NCI-H345 treated with DMSO at 0.1 percent for 48 hours (cell line): ENCODE measurements around the gene CYP27A1.
"Not testable (repeated sequence)": the region's sequence is repeated elsewhere in the genome, so short reads cannot be mapped to it uniquely, and the experiment has no call there.

Experiments used
- DNase-seq: peaks from one replicate; lab custom pipeline; 2025; ENCODE audit not compliant: unreplicated experiment; lab: John Stamatoyannopoulos, UW

Gene CYP27A1

DNA sequence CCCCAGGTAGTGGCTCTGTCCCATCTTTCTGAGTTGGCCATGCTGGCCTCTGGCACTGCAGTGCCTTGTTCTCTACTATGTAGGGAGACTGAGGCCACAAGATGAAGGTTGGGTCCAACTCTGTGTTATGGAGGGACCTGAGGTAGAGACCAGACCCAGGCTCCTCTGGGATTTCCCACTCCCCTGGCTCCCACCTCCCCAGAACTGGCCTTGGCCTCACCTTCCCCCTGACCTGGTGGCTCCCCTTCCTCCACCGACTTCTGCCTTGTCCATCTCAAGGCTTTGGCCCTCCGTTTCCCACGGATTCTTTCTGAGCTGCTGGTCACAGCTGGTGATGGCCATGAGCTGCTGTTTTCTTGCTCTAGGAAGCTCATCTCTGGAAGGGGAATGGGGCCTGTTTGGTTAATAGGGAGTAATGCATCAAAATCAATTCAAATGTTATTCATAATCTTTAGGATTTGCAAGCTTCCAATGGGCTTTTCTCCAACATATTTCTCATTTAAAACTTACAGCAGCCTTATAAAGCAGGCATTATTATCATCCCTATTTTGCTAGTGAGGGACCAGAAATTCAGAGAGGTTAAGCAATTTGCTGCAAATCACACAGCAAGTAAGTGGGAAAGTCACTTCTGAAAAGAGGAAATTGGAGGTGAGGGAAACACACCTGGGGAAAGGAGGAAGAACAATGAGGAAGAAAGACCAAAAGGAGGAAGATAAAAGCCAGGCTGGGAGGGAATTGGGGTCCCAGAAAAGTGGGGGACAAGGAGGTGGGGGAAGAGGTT, 48.8 kb downstream of the CYP27A1 start:
- DNase-seq, result no peak

DNA sequence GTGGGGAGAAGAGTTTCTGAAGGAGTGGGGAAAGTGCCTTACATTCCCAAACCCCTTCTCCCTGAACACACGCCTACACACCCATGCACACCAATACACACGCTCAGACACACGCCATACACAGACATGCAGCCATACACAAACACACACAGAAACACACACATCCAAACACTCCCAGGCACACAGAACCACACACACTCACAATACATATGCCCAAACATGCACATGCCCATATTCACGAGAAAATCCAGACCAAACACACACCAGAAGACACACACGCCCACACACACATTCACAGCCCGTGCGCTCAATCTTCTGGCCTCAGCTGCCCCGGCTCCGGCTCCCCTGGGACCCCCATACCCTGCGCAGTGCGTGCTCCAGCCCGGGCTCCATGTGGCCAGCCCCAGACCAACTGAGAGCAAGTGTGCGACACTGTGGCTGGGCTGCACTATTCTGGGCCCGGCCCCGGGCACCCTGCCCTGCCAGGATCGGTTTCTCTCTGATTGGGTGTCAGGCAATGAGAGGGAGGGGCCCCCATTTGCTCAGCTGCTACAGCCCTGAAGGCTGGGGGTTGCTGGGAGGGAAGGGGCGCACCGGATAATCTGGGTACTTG, 49.5 kb downstream of the CYP27A1 start, which contains the start of gene PRKAG3:
PRKAG3 (minus strand) TSS at position 426 of the 613 bp plus-strand sequence.
- no peak for DNase-seq

DNA sequence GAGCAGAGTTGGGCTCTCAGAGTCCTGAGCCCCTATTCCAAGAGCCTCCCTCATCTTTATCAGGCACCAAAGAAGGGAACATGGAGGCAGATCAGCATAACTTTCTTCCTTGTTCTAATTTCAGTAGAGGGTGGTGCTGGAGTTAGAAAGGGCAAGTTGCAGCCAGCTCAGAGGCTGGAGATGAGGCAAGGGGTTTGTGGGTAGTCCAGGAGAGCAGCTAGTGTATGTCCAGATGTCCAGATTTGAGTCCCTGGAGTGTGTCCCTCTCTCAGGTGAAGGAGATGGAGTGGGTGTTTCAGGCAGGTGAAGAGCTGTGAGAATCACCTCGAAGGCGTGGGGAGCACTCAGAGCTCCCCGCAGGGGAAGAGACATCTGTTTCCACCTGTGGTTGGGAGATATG, 50.1 kb downstream of the CYP27A1 start:
- no peak for DNase-seq

DNA sequence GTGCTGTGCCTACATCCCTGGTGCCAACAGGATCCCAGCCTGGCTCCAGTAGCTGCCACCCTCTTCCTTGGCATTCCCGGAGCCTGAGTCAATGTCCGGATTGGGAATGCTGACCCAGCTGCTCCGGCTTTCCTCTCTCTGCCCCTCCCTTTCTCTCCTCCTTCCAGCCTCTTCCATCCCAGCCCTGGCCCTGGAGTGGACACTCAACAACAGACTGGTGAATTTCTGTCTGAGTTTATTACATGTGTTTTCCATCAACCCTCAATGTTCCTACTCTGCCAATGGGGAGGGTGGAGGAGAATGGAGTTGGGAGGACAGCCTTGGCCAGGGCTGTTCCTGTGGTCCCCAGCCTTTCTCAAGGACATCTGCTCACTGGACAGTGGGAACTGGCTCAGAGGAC, 50.6 kb downstream of the CYP27A1 start:
- DNase-seq, result no peak

DNA sequence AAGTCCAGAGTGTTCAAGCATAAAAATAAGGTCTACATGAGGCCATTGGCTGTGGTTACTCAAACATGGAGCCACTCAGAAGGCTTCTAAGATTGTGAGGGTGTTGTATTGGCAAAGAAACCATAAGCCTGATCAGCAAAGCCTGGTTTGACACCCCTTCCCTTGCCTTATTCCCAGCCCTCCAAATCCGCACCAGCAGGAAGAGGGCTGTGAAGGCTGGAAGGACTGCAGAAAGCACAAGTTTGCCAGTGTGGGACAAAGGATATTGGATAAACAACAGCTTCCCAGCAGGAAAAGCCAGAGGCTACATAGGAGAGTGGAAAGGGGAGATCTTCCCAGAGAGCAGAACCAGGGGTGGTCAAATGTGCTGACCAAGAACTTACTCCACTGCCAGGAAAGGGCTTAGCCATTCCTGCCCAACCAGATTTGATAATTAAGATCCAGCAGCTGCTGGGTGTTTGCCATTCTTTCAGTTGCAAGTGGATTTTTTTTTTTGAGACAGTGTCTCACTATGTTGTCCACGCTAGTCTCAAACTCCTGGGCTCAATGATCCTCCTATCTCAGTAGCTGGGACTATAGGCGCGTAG, 51.2 kb downstream of the CYP27A1 start:
- no peak for DNase-seq

DNA sequence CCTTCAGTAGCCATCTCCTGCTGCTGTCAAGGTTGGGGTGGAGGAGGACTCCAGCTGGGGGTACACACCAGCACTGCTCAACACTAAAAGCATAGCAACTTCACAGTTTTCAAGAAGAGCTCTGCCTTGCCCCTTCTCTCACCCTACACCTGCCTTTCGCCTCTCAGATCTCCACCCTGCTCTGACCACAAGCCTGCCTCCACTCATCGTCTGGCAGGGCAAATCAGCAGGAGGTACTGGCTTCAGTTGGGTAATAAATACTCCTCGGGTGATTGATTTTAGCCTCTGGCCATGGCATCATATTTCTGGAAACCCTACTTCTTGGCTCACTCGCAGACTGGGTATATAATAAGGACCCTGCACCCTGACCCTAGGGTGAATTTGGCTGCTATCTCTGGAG, 52.7 kb downstream of the CYP27A1 start:
- DNase-seq, result no peak

- DNase-seq, result no peak
These were observed 55.5 kb downstream of the CYP27A1 start for GRCh38 chr2:218837495-218837894.

GRCh38 chr2:218839430-218839829, 57.5 kb downstream of the CYP27A1 start:
- no peak for DNase-seq

- no peak for DNase-seq
These were observed 57.9 kb downstream of the CYP27A1 start for GRCh38 chr2:218839888-218840287.

DNA sequence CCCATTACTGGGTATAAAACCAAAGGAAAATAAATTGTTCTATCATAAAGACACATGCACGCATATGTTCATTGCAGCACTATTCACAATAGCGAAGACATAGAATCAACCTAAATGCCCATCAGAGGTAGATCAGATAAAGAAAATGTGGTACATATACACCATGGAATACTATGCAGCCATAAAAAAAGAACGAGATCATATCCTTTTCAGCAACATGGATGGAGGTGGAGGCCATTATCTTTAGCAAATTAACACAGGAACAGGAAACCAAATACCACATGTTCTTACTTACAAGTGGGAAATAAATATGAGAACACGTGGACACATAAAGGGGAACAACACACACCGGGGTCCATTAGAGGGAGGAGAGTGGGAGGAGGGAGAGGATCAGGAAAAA, 62.4 kb downstream of the CYP27A1 start:
- not testable (repeated sequence) for DNase-seq

DNA sequence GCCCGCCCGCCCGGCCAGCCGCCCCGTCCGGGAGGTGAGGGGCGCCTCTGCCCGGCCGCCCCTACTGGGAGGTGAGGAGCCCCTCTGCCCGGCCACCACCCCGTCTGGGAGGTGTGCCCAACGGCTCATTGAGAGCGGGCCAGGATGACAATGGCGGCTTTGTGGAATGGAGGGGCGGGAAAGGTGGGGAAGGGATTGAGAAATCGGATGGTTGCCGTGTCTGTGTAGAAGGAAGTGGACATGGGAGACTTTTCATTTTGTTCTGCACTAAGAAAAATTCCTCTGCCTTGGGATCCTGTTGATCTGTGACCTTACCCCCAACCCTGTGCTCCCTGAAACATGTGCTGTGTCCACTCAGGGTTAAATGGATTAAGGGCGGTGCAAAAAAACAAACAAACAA, 65.0 kb downstream of the CYP27A1 start:
- not testable (repeated sequence) for DNase-seq

- DNase-seq, result no peak
These were observed 67.8 kb downstream of the CYP27A1 start for GRCh38 chr2:218849721-218850120.

DNA sequence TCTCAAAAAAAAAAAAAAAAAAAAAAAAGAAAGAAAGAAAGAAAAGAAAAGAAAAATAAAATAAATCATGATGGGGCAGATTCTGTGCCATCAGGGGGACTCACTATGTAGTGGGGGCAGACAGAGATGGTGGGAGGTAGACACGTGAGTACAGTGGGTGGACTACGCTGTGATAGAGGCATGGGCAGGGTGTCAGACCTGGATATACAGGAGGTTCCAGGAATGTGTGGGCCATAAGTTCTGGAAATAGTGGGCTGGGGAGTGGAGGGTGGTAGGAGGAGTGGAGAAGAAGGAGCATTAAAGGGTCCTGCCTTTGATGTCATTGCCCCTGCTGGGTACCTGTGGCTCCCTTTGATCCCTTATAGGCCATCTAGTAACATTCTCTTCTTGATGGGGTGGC, 68.8 kb downstream of the CYP27A1 start:
- no peak for DNase-seq

- no peak for DNase-seq
These were observed 69.3 kb downstream of the CYP27A1 start for GRCh38 chr2:218851286-218851685.

GRCh38 chr2:218852911-218853667, 71.1 kb downstream of the CYP27A1 start:
- peak; percentile 14 for DNase-seq

DNA sequence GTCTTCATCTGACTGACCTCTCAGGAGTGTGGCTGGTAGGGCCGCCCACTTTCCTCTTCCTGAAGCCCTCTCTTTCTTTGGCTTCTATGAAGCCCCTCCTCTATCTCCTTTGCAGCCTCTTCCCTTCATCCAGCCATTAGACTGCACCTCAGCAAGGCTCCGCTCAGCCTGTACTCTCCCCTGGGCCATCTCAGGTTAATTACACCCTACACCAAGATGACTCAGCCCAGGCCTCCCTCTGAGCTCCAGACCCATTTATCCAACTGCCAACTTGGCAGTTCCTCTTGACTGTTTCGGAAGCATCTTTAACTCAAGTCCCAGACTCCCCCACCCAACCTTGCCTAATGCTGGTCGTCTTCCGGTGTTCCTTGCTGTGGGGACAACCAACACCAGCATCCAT, 71.8 kb downstream of the CYP27A1 start:
- DNase-seq, result no peak

DNA sequence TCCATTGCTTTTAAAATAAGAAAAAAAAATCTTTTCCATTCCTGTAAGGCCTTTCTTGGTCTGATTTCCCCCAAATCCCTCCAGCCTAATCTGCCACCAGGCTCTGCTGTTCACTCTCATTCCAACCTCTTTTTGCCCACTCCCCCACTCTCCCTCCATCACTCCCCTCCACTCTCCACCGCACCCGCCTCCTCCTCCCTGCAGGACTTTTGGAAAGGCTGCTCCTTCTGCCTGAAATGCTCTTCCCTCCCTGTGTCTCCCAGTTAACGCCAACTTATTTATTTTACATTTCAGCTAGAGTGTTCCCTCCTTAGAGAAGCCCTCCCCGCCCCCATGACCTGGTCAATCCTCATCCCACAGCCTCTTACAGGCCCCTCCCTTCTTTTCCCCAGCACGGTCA, 72.9 kb downstream of the CYP27A1 start:
- DNase-seq, result no peak

DNA sequence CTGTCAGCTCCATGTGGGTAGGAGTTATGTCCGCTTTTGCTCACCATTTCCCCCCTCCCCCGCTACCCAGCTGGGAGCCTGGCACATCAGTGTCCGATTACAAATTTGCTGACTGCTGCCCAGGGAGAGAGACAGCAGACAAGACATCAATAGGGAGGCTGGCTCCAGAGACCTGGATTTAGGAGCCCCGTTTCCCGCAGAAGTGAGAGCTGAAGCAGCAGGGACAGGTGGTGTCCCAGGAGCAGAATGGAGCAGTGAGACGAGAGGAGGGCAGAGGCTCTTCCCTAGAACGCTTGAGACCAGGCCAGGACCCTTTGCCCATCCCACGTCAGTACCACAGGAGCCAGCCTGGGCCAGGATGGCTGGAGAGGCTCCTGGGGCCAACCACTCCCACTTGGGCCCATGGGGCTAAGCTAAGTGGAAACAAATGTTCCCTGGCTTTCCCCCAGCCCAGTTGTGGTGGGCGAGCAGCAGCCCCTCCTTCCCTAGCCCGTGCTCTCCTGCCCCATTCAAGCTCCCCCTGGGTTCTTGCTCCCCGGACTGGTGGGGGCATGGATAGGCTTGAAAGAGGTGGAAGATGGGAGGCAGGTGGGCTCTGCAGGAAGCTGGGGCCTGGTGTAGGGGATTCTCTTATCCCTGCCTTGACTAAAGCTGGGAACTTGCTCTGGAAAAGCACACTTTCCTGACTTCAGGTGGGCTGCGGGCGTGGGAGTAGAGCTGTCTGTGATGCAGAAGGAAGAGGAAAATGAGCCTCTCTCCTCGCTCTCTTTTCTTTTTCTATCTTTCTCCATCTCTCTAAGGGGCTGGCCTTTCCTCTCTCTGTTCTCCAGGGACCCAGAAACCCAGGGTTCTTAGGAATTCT, 73.6 kb downstream of the CYP27A1 start:
- DNase-seq, result no peak

GRCh38 chr2:218856167-218856895, 74.4 kb downstream of the CYP27A1 start:
- DNase-seq, result no peak

- no peak for DNase-seq
These were observed 74.9 kb downstream of the CYP27A1 start for GRCh38 chr2:218856896-218857243.
